ENCODE results near the gene ZKSCAN2.

Gene ZKSCAN2

DNA sequence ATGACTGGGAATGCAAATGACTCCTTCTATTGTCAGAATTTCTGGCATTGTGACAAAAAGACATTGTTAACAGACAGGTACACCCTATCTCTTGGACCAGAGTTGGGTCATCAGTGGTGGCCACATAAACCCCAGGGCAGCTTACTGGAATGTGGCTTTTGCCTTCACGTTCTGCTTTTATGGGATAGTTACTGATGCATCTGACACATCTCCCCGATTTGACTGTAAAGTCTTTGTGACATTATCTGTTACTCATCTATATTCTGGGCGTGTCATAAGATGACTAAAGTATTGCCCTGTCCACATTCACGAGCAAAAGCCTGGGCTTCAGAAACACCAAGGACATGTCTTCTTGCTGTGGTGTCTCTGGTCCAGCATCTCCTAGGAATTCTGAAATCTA lies 59.6 kb downstream of the ZKSCAN2 start:
- Histone ChIP-seq H3K4me1 (ENCODE audit: insufficient read depth, low read length, poor library complexity, severe bottlenecking) (no peaks in the 10 kb centered on the region), H4K20me1 (ENCODE audit: insufficient read depth, low read length, poor library complexity, severe bottlenecking) (no peaks in the 10 kb centered on the region), H3K36me3 (ENCODE audit: insufficient read depth, low read length) (no peaks in the 10 kb centered on the region), H3K27me3 (ENCODE audit: insufficient read depth, low read length, poor library complexity, severe bottlenecking) (no peaks in the 10 kb centered on the region), H3K9me3 (ENCODE audit: insufficient read depth, low read depth, low read length) (no peaks in the 10 kb centered on the region), H2AFZ (ENCODE audit: low read length) (no peak overlapping the region), H3K4me3 (ENCODE audit: low read length, poor library complexity, severe bottlenecking) (no peak overlapping the region), H3F3A (ENCODE audit: low read depth) (no peaks in the 10 kb centered on the region), H3K9ac (ENCODE audit: low read depth, low read length, poor library complexity, severe bottlenecking) (no peak overlapping the region), H3K79me2 (ENCODE audit: insufficient read depth, low read length) (no peaks in the 10 kb centered on the region), H3K9me2 (replicated peaks; ENCODE audit: low read depth, low read length) (no peaks in the 10 kb centered on the region), H3K4me2 (ENCODE audit: low read depth, low read length, poor library complexity, severe bottlenecking) (no peak overlapping the region)
- TF ChIP-seq, protein P1, sequence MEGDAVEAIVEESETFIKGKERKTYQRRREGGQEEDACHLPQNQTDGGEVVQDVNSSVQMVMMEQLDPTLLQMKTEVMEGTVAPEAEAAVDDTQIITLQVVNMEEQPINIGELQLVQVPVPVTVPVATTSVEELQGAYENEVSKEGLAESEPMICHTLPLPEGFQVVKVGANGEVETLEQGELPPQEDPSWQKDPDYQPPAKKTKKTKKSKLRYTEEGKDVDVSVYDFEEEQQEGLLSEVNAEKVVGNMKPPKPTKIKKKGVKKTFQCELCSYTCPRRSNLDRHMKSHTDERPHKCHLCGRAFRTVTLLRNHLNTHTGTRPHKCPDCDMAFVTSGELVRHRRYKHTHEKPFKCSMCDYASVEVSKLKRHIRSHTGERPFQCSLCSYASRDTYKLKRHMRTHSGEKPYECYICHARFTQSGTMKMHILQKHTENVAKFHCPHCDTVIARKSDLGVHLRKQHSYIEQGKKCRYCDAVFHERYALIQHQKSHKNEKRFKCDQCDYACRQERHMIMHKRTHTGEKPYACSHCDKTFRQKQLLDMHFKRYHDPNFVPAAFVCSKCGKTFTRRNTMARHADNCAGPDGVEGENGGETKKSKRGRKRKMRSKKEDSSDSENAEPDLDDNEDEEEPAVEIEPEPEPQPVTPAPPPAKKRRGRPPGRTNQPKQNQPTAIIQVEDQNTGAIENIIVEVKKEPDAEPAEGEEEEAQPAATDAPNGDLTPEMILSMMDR (conservative IDR thresholded peaks at IDR 0.05; ENCODE audit: low read length) = no peak
- TF ChIP-seq EZH2phosphoT487 (IDR thresholded peaks at IDR 0.05; ENCODE audit: borderline replicate concordance) = no peak

GRCh38 chr16:25194273-25194878 lies 63.3 kb downstream of the ZKSCAN2 start:
- H3K27me3 ChIP-seq (ENCODE audit: insufficient read depth, low read length, poor library complexity, severe bottlenecking) = no peaks in the 10 kb centered on the region

GRCh38 chr16:25192096-25192495 lies 65.5 kb downstream of the ZKSCAN2 start:
- H3K9ac ChIP-seq (ENCODE audit: low read depth, low read length, poor library complexity, severe bottlenecking) = no peak overlapping the region
- H3K36me3 ChIP-seq (ENCODE audit: insufficient read depth, low read length) = no peaks in the 10 kb centered on the region
- no peaks in the 10 kb centered on the region for H3K9me3 ChIP-seq (ENCODE audit: insufficient read depth, low read depth, low read length)
- H3K79me2 ChIP-seq (ENCODE audit: insufficient read depth, low read length) = no peaks in the 10 kb centered on the region
- no peak overlapping the region for H3K4me3 ChIP-seq (ENCODE audit: low read length, poor library complexity, severe bottlenecking)
- no peaks in the 10 kb centered on the region for H3K27me3 ChIP-seq (ENCODE audit: insufficient read depth, low read length, poor library complexity, severe bottlenecking)
- no peaks in the 10 kb centered on the region for H4K20me1 ChIP-seq (ENCODE audit: insufficient read depth, low read length, poor library complexity, severe bottlenecking)
- no peaks in the 10 kb centered on the region for H3K9me2 ChIP-seq (replicated peaks; ENCODE audit: low read depth, low read length)
- no peak overlapping the region for H2AFZ ChIP-seq (ENCODE audit: low read length)
- TF ChIP-seq EZH2phosphoT487 (IDR thresholded peaks at IDR 0.05; ENCODE audit: borderline replicate concordance) = no peak
- TF ChIP-seq, protein P1 (conservative IDR thresholded peaks at IDR 0.05; ENCODE audit: low read length) = no peak
- H3K4me2 ChIP-seq (ENCODE audit: low read depth, low read length, poor library complexity, severe bottlenecking) = no peak overlapping the region
- peaks cover 3% of the 10 kb centered on the region for H3K4me1 ChIP-seq (ENCODE audit: insufficient read depth, low read length, poor library complexity, severe bottlenecking)
- no peaks in the 10 kb centered on the region for H3F3A ChIP-seq (ENCODE audit: low read depth)

More at GRCh38 chr16:25194273-25194878, 63.3 kb downstream of the ZKSCAN2 start:
- no peaks in the 10 kb centered on the region for H3K79me2 ChIP-seq (ENCODE audit: insufficient read depth, low read length)
- H3K9me3 ChIP-seq (ENCODE audit: insufficient read depth, low read depth, low read length) = no peaks in the 10 kb centered on the region
- no peaks in the 10 kb centered on the region for H3F3A ChIP-seq (ENCODE audit: low read depth)
- no peak overlapping the region for H3K9ac ChIP-seq (ENCODE audit: low read depth, low read length, poor library complexity, severe bottlenecking)
- H3K36me3 ChIP-seq (ENCODE audit: insufficient read depth, low read length) = no peaks in the 10 kb centered on the region
- no peak for TF ChIP-seq EZH2phosphoT487 (IDR thresholded peaks at IDR 0.05; ENCODE audit: borderline replicate concordance)
- TF ChIP-seq, protein P1 (conservative IDR thresholded peaks at IDR 0.05; ENCODE audit: low read length) = no peak
- H3K9me2 ChIP-seq (replicated peaks; ENCODE audit: low read depth, low read length) = no peaks in the 10 kb centered on the region
- H3K4me2 ChIP-seq (ENCODE audit: low read depth, low read length, poor library complexity, severe bottlenecking) = no peak overlapping the region
- no peak overlapping the region for H3K4me3 ChIP-seq (ENCODE audit: low read length, poor library complexity, severe bottlenecking)
- no peaks in the 10 kb centered on the region for H4K20me1 ChIP-seq (ENCODE audit: insufficient read depth, low read length, poor library complexity, severe bottlenecking)
- H2AFZ ChIP-seq (ENCODE audit: low read length) = no peak overlapping the region
- H3K4me1 ChIP-seq (ENCODE audit: insufficient read depth, low read length, poor library complexity, severe bottlenecking) = peaks cover 3% of the 10 kb centered on the region

Data from Loucy (cell line).